OCI-LY1 (cell line): Measurements from ENCODE around the gene PIAS4.

Experiments used
- H2AFZ ChIP-seq: fragments of 200-600 bp; sonication (generic), shearing (Covaris generic); 2 replicates; pipeline ENCODE4 v1.6.0; 2014; ENCODE audit warnings: antibody characterized with exemption, mild to moderate bottlenecking, low read length
- H3F3A ChIP-seq: fragments of 200-600 bp; sonication (generic), shearing (Covaris generic); 2 replicates; pipeline ENCODE4 v1.6.0; 2014; ENCODE audit warnings: mild to moderate bottlenecking, antibody characterized with exemption, low read length, moderate library complexity; ENCODE audit not compliant: insufficient read depth
- H3K27ac ChIP-seq: fragments of 200-600 bp; sonication (generic); 2 replicates; pipeline ENCODE4 v1.5.1; 2014; ENCODE audit warnings: low read length, mixed run types, mild to moderate bottlenecking, low read depth; ENCODE audit not compliant: poor library complexity, severe bottlenecking
- H3K27me3 ChIP-seq: fragments of 200-600 bp; sonication (generic); 2 replicates; pipeline ENCODE4 v1.6.0; 2014; ENCODE audit warnings: antibody characterized with exemption, mild to moderate bottlenecking, low read length, moderate library complexity; ENCODE audit not compliant: insufficient read depth
- H3K36me3 ChIP-seq: fragments of 200-600 bp; sonication (generic); 2 replicates; pipeline ENCODE4 v1.6.1; 2014; ENCODE audit warnings: mild to moderate bottlenecking, antibody characterized with exemption, low read length, moderate library complexity, mixed read lengths; ENCODE audit not compliant: insufficient read depth
- H3K4me1 ChIP-seq: fragments of 200-600 bp; sonication (generic); 2 replicates; pipeline ENCODE4 v1.5.1; 2014; ENCODE audit warnings: mild to moderate bottlenecking, low read length, moderate library complexity; ENCODE audit not compliant: insufficient read depth, severe bottlenecking
- H3K4me2 ChIP-seq: fragments of 200-600 bp; sonication (generic), shearing (Covaris generic); 2 replicates; pipeline ENCODE4 v1.6.1; 2014; ENCODE audit warnings: low read length
- H3K4me3 ChIP-seq: fragments of 200-600 bp; sonication (generic); 2 replicates; pipeline ENCODE4 v1.5.1; 2014; ENCODE audit warnings: low read length, low read depth, mild to moderate bottlenecking, mixed read lengths; ENCODE audit not compliant: poor library complexity, severe bottlenecking
- H3K79me2 ChIP-seq: fragments of 200-600 bp; shearing (Covaris generic); 2 replicates; pipeline ENCODE4 v1.6.1; 2016; ENCODE audit warnings: mixed run types, low read length, mixed read lengths; ENCODE audit not compliant: insufficient read depth
- H3K9ac ChIP-seq: fragments of 200-600 bp; sonication (generic), shearing (Covaris generic); 2 replicates; pipeline ENCODE4 v1.6.1; 2014; ENCODE audit warnings: mild to moderate bottlenecking, low read length, mixed read lengths
- H3K9me2 ChIP-seq: fragments of 200-600 bp; sonication (generic), shearing (Covaris generic); 2 replicates; pipeline ENCODE4 v1.6.1; 2014; ENCODE audit warnings: low read depth, mild to moderate bottlenecking, low read length, mixed read lengths
- H3K9me3 ChIP-seq: fragments of 200-600 bp; shearing (Covaris generic); 2 replicates; pipeline ENCODE4 v1.6.1; 2014; ENCODE audit warnings: low read length, mixed read lengths
- H4K20me1 ChIP-seq: fragments of 200-600 bp; sonication (generic), shearing (Covaris generic); 2 replicates; pipeline ENCODE4 v1.6.0; 2016; ENCODE audit warnings: mild to moderate bottlenecking, low read length; ENCODE audit not compliant: insufficient read depth
- EZH2 ChIP-seq: fragments of 200-600 bp; sonication (generic), shearing (Covaris generic); IDR thresholded peaks from 2 replicates; pipeline ENCODE4 v1.8.0; 2017; ENCODE audit warnings: borderline replicate concordance, mixed run types, mild to moderate bottlenecking, antibody characterized with exemption, low read length, moderate library complexity, mixed read lengths
- TF ChIP-seq, protein P1 (sequence below): fragments of 200-600 bp; sonication (generic), shearing (Covaris generic); IDR thresholded peaks from 2 replicates; pipeline ENCODE4 v1.5.1; 2017; ENCODE audit warnings: mild to moderate bottlenecking, antibody characterized with exemption, low read length, moderate library complexity, mixed read lengths

Gene PIAS4

DNA sequence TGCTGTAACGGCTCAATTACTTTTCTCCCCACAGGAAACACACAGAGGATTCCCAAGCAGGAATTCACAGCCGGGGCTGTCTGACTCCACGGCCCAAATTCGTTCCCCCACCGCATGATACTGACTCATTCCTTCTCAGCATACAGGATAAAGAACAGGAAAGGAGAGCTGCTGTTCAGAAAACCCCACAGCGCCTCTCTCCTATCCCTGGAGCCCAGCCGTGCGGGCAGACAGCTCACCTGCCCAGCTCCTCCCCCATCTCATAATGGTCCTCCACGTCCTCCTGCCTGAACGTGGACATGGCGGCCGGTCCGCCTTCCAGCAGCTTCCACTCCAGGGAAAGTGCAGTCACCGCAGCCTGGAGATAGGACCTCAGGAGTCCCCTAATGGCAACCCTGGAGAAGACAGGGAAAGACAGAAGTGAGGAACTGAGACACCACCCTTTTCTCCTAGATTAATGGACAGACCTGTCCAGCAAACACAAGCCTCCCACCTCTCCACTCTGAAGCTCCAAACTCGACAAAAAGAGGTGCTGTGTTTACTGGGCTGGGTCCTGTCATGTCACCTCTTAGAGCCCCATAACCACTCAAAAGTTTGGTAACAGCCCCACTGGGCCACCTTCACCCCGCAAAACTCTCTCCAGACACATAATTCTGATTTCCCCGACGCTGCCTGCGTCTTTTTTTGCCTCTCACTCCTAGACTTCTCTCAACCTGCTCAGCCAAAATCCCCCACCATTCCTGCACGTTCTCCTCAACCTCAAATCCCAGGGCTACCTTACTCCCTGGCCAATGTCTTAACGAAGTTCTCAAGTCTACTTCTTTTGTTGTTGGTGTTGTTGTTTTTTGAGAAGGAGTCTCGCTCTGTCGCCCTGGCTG lies 37.9 kb upstream of the PIAS4 start:
- Histone ChIP-seq H3K79me2 (peaks cover 6% of the 10 kb centered on the region), H2AFZ (no peak overlapping the region)

DNA sequence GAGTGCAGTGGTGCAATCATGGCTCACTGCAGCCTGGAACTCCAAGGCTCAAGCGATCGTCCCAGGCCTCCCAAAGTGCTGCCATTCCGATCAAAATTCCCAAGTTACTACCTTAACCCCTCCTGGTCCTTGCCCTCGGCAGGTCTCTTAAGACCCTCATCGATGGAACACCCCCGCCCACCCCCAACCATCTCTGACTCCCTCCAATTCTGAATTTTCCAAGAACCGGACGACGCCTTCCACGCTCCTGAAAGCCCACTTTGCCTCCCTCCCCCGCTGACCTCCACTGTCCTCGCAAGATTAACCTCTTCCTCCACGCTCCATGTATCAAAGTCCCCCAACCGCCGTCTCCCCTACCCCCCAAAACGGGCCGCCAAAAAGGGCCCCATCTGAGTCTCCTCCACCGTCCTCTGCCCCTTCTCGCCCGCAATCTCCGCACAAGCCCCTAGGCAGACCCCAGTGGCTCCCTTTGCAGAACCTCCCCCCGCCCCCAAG lies 37.2 kb upstream of the PIAS4 start:
- Histone ChIP-seq H3K4me1 (peaks cover 16% of the 10 kb centered on the region), H3K79me2 (peaks cover 6% of the 10 kb centered on the region), H3K9me3 (no peaks in the 10 kb centered on the region), H3K27me3 (no peaks in the 10 kb centered on the region), H3K36me3 (peaks cover 36% of the 10 kb centered on the region), H3K4me2 (peak overlapping the region; percentile 91), H3K4me3 (peak overlapping the region; percentile 91), H3K9me2 (no peaks in the 10 kb centered on the region), H4K20me1 (no peaks in the 10 kb centered on the region), H2AFZ (no peak overlapping the region), H3F3A (peaks cover 3% of the 10 kb centered on the region; the same call in 1 of the 2 replicates), H3K27ac (no peak overlapping the region), H3K9ac (peak overlapping the region; percentile 93)
- no peak for TF ChIP-seq EZH2
- TF ChIP-seq, protein P1, sequence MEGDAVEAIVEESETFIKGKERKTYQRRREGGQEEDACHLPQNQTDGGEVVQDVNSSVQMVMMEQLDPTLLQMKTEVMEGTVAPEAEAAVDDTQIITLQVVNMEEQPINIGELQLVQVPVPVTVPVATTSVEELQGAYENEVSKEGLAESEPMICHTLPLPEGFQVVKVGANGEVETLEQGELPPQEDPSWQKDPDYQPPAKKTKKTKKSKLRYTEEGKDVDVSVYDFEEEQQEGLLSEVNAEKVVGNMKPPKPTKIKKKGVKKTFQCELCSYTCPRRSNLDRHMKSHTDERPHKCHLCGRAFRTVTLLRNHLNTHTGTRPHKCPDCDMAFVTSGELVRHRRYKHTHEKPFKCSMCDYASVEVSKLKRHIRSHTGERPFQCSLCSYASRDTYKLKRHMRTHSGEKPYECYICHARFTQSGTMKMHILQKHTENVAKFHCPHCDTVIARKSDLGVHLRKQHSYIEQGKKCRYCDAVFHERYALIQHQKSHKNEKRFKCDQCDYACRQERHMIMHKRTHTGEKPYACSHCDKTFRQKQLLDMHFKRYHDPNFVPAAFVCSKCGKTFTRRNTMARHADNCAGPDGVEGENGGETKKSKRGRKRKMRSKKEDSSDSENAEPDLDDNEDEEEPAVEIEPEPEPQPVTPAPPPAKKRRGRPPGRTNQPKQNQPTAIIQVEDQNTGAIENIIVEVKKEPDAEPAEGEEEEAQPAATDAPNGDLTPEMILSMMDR = no peak

More for the DNA sequence above, 37.9 kb upstream of the PIAS4 start:
- peak overlapping the region; percentile 93 for H3K9ac ChIP-seq
- H3K9me2 ChIP-seq = no peaks in the 10 kb centered on the region
- no peaks in the 10 kb centered on the region for H3K27me3 ChIP-seq
- H3F3A ChIP-seq = no peaks in the 10 kb centered on the region; the same call in 1 of the 2 replicates
- no peaks in the 10 kb centered on the region for H4K20me1 ChIP-seq
- peak overlapping the region; percentile 91 for H3K4me3 ChIP-seq
- H3K27ac ChIP-seq = no peak overlapping the region
- H3K9me3 ChIP-seq = no peaks in the 10 kb centered on the region
- peaks cover 36% of the 10 kb centered on the region for H3K36me3 ChIP-seq
- no peak for TF ChIP-seq EZH2
- TF ChIP-seq, protein P1 = no peak
- peaks cover 16% of the 10 kb centered on the region for H3K4me1 ChIP-seq
- H3K4me2 ChIP-seq = peak overlapping the region; percentile 91

DNA sequence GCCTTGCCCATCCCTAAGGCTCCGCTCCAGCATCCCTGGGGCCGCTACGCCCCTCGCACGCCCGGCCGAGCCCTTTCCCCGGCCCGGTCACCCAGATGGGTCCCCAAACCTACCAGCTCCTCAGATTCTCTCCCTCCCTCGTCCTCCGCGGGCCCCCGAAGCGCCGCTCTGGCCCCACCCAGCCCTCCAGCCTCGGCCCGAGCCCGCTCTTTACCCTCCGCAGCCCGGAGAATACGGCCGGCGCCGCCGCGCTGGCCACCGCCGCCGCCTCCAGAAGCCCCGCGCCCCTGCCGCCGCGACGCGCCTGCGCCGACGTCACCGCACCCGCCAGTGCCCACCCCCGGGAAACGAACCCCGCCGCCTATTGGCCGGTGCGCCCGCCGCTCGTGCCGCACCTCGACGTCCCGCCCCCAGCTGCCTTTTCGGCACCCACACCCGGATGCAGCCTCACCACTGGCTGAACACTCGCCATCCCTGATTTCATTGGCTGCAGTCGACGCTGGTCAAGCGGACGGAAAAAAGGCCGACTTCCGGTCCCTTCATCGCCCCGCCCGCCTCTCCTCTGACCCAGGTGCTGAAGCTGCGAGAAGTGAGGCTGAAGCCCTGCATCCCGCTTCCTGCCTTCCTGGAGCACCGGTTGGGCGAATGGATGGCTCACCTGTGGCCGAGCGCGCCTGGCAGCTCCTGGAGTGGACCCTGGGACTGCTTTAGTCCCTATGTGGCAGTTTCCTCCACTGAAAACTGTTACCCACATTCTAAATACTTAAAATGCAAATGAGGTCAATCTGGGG lies 36.5 kb upstream of the PIAS4 start, which contains the start of gene DAPK3:
Gene DAPK3 (minus strand): TSS at position 292 of the 791 bp plus-strand sequence. CDS start 1,364 bp downstream, outside the sequence.
- H3K36me3 ChIP-seq = peaks cover 38% of the 10 kb centered on the region
- H2AFZ ChIP-seq = no peak within 1 kb of the TSS
- H3K4me1 ChIP-seq = peaks cover 16% of the 10 kb centered on the region
- H3K4me3 ChIP-seq = peak within 1 kb of the TSS; percentile 91
- peaks cover 5% of the 10 kb centered on the region; the same call in 1 of the 2 replicates for H3F3A ChIP-seq
- H3K79me2 ChIP-seq = peaks cover 6% of the 10 kb centered on the region
- H4K20me1 ChIP-seq = no peaks in the 10 kb centered on the region
- TF ChIP-seq, protein P1 = no peak
- TF ChIP-seq EZH2 = no peak
- peak within 1 kb of the TSS; percentile 76 for H3K27ac ChIP-seq
- peak within 1 kb of the TSS; percentile 93 for H3K9ac ChIP-seq
- peak within 1 kb of the TSS; percentile 91 for H3K4me2 ChIP-seq
- no peaks in the 10 kb centered on the region for H3K9me2 ChIP-seq
- no peaks in the 10 kb centered on the region for H3K27me3 ChIP-seq
- H3K9me3 ChIP-seq = no peaks in the 10 kb centered on the region
